Aortic smooth muscle cell (primary cell): ENCODE measurements around the gene MICAL3. TPM values are rescaled to one million over a fixed set of nuclear protein-coding genes. Genes with fewer than 3 reads are reported as not detected.

Experiments
- total RNA-seq: library from RNA; depleted of rRNA; stranded (reverse); fragments of >200 nt; gene quantifications from 2 replicates; pipeline ENCODE4 v1.2.3, GENCODE V29; 2014

The MICAL3 gene, protein sequence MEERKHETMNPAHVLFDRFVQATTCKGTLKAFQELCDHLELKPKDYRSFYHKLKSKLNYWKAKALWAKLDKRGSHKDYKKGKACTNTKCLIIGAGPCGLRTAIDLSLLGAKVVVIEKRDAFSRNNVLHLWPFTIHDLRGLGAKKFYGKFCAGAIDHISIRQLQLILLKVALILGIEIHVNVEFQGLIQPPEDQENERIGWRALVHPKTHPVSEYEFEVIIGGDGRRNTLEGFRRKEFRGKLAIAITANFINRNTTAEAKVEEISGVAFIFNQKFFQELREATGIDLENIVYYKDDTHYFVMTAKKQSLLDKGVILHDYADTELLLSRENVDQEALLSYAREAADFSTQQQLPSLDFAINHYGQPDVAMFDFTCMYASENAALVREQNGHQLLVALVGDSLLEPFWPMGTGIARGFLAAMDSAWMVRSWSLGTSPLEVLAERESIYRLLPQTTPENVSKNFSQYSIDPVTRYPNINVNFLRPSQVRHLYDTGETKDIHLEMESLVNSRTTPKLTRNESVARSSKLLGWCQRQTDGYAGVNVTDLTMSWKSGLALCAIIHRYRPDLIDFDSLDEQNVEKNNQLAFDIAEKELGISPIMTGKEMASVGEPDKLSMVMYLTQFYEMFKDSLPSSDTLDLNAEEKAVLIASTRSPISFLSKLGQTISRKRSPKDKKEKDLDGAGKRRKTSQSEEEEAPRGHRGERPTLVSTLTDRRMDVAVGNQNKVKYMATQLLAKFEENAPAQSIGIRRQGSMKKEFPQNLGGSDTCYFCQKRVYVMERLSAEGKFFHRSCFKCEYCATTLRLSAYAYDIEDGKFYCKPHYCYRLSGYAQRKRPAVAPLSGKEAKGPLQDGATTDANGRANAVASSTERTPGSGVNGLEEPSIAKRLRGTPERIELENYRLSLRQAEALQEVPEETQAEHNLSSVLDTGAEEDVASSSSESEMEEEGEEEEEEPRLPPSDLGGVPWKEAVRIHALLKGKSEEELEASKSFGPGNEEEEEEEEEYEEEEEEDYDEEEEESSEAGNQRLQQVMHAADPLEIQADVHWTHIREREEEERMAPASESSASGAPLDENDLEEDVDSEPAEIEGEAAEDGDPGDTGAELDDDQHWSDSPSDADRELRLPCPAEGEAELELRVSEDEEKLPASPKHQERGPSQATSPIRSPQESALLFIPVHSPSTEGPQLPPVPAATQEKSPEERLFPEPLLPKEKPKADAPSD (N-terminal part only)
- total RNA-seq = 15.5 and 20.9 TPM in 2 replicates

GRCh38 chr22:18024276-18024939 lies at the start of gene MICAL3:
TSS of gene MICAL3 (minus strand) at chr22:18024561. CDS start at chr22:17906812, 117,749 bp downstream.

DNA sequence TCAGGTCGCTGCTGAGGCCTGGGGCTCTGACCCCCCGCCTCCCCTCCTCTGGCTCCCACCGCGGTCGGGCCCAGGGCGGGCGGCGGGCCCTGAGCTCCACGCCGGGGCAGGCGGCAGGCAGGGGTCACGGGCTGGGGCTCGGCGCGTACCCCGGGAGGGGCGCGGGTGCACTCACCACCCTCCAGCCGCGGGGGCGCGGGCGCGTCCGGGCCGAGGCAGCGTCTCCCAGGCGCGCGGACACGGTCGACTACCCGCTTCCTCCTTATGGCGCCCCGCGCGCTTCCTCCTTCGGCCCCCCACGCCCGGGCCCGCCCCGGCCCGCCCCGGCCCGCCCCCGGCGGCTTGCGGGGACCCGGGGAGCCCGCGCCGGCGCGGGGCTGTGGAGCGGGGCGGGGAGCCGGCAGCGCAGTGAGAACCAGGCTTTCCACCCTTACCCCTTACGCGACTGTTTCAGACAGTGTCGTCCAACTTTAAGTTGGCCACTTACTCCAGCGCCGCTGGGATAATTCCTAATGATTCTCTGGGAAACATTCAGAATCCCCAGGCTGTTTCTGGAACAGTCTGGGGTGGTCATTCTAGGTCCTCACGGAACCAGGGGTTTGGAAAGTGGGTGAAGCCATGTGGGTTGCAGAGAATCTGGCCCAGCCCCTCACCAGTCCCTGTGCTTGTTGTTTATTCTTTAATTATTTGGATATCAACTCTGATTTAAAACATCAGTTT lies 250.0 kb downstream of the MICAL3 start, which contains the start of gene BID:
TSS of gene BID (minus strand) at position 264 of the 720 bp plus-strand sequence. CDS start 24,353 bp downstream, outside the sequence.

Other genes with a start within 250 kb of the MICAL3 start
- 12.3 and 14.7 TPM in 2 replicates for gene PEX26, start 53.4 kb upstream of the MICAL3 start, total RNA-seq
- 0.26 and 0.87 TPM in 2 replicates for gene TUBA8, start 86.2 kb upstream of the MICAL3 start, total RNA-seq
- 9.6 and 15.3 TPM in 2 replicates for gene USP18, start 125.6 kb upstream of the MICAL3 start, total RNA-seq